HEK293 (cell line): ENCODE data around the gene CAMP.

Experiments used
- IKZF3 ChIP-seq: fragments of 450-650 bp; IDR thresholded peaks from 2 replicates; pipeline ENCODE4 v1.5.0; 2018; ENCODE audit warnings: missing biosample characterization, mild to moderate bottlenecking, missing genetic modification characterization, moderate library complexity
- MZF1 ChIP-seq: fragments of 450-650 bp; formaldehyde crosslinking; IDR thresholded peaks from 2 replicates; pipeline ENCODE4 v1.5.1; 2017; ENCODE audit warnings: missing biosample characterization, missing genetic modification characterization, borderline replicate concordance
- PRDM1 ChIP-seq: fragments of 450-650 bp; formaldehyde crosslinking; IDR thresholded peaks from 2 replicates; pipeline ENCODE4; 2016; ENCODE audit warnings: missing biosample characterization, missing genetic modification characterization
- ZBTB7A ChIP-seq: fragments of 450-650 bp; formaldehyde crosslinking; IDR thresholded peaks from 2 replicates; pipeline ENCODE4 v1.5.1; 2016; ENCODE audit warnings: low read depth, missing biosample characterization, missing genetic modification characterization
- ZNF114 ChIP-seq: fragments of 450-650 bp; formaldehyde crosslinking; IDR thresholded peaks from 2 replicates; pipeline ENCODE4 v1.5.0; 2017; ENCODE audit warnings: missing biosample characterization, missing genetic modification characterization
- ZNF555 ChIP-seq: fragments of 450-650 bp; formaldehyde crosslinking; conservative IDR thresholded peaks from 2 replicates; pipeline ENCODE4 v1.5.1; 2017; ENCODE audit warnings: missing biosample characterization, mild to moderate bottlenecking, missing genetic modification characterization, inconsistent platforms
- TF ChIP-seq, protein P1 (sequence below): fragments of 450-650 bp; formaldehyde crosslinking; IDR thresholded peaks from 2 replicates; pipeline ENCODE4 v1.5.1; 2016; ENCODE audit warnings: missing biosample characterization, missing genetic modification characterization
- TF ChIP-seq, protein P2 (sequence below): fragments of 450-650 bp; formaldehyde crosslinking; IDR thresholded peaks from 2 replicates; pipeline ENCODE4 v1.5.1; 2017; ENCODE audit warnings: missing biosample characterization, mild to moderate bottlenecking, missing genetic modification characterization, moderate library complexity

DNA sequence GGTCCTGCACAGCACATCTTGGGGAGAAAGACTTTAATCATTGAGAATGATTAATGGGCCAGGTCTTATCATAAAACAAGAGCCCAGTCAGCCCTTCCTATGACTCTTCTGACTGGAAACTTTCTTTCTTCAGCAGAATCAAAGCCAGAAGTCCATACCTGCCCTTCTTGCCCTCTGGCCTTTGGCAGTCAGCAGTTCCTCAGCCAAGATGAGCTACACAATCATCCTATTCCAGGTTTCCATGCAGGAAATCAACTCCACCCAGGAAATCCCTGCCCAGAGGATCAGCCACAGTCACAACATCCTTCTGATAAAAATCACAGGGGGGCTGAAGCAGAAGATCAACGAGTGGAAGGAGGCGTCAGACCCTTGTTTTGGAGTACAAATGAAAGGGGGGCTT is 44.5 kb downstream of the CAMP start:
- no peak for TF ChIP-seq ZNF555
- no peak for TF ChIP-seq IKZF3
- TF ChIP-seq ZBTB7A (tag by site-specific recombination), result no peak
- TF ChIP-seq ZNF114 (tag by site-specific recombination), result no peak
- TF ChIP-seq, protein P1, sequence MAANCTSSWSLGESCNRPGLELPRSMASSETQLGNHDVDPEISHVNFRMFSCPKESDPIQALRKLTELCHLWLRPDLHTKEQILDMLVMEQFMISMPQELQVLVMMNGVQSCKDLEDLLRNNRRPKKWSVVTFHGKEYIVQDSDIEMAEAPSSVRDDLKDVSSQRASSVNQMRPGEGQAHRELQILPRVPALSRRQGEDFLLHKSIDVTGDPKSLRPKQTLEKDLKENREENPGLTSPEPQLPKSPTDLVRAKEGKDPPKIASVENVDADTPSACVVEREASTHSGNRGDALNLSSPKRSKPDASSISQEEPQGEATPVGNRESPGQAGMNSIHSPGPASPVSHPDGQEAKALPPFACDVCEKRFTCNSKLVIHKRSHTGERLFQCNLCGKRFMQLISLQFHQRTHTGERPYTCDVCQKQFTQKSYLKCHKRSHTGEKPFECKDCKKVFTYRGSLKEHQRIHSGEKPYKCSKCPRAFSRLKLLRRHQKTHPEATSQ (tag by site-specific recombination), result no peak
- TF ChIP-seq PRDM1, result no peak
- TF ChIP-seq MZF1, result no peak
- TF ChIP-seq, protein P2, sequence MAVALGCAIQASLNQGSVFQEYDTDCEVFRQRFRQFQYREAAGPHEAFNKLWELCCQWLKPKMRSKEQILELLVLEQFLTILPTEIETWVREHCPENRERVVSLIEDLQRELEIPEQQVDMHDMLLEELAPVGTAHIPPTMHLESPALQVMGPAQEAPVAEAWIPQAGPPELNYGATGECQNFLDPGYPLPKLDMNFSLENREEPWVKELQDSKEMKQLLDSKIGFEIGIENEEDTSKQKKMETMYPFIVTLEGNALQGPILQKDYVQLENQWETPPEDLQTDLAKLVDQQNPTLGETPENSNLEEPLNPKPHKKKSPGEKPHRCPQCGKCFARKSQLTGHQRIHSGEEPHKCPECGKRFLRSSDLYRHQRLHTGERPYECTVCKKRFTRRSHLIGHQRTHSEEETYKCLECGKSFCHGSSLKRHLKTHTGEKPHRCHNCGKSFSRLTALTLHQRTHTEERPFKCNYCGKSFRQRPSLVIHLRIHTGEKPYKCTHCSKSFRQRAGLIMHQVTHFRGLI (tag by site-specific recombination), result no peak
